ENCODE results near the gene FAM24B.

Gene FAM24B

DNA sequence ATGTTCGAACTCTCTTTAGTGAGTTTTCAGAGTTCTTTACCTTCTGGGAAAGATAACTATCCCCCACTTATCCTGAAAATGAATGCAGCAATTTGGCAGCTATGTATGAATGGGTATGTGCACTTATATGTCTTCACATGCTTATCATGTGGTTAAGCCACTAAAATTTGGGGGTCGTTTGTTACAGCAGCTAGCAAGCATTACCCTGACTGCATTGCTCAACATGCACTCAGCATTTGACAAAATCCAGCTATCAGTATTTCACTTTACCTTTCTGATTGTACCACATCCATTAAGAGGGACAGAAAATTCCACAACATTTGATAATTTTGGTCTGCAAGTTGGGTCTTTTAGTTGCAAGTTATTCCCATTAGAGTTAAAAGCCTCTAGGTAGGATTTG, 43.5 kb downstream of the FAM24B start:
- TF ChIP-seq, protein P1, sequence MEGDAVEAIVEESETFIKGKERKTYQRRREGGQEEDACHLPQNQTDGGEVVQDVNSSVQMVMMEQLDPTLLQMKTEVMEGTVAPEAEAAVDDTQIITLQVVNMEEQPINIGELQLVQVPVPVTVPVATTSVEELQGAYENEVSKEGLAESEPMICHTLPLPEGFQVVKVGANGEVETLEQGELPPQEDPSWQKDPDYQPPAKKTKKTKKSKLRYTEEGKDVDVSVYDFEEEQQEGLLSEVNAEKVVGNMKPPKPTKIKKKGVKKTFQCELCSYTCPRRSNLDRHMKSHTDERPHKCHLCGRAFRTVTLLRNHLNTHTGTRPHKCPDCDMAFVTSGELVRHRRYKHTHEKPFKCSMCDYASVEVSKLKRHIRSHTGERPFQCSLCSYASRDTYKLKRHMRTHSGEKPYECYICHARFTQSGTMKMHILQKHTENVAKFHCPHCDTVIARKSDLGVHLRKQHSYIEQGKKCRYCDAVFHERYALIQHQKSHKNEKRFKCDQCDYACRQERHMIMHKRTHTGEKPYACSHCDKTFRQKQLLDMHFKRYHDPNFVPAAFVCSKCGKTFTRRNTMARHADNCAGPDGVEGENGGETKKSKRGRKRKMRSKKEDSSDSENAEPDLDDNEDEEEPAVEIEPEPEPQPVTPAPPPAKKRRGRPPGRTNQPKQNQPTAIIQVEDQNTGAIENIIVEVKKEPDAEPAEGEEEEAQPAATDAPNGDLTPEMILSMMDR (IDR thresholded peaks at IDR 0.05), result no peak
- Histone ChIP-seq H3K4me3 (no peak overlapping the region), H3K27ac (no peak overlapping the region)
- DNase-seq (ENCODE audit: low spot score), result no peak

DNA sequence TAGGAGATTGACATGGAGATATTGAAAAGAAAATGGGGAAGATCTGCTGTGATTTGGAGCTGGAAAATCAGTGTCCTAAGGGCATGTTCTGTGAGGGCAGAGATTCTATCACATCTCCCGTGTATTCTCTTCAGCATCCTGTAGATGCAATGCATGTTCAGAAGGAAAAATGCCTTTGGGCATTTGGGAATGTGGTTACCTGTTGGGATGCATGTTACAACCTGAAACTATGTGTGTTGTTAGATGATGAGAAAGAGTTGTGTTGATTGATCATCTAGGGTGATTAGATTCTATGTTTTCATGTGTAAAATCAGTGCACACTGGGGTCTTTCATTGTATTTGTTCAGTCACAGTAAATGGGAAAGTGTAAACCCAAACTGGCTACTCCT, 48.4 kb downstream of the FAM24B start:
- Histone ChIP-seq H3K4me3 (no peak overlapping the region), H3K27ac (no peak overlapping the region)
- DNase-seq (ENCODE audit: low spot score), result no peak
- TF ChIP-seq, protein P1 (IDR thresholded peaks at IDR 0.05), result no peak

DNA sequence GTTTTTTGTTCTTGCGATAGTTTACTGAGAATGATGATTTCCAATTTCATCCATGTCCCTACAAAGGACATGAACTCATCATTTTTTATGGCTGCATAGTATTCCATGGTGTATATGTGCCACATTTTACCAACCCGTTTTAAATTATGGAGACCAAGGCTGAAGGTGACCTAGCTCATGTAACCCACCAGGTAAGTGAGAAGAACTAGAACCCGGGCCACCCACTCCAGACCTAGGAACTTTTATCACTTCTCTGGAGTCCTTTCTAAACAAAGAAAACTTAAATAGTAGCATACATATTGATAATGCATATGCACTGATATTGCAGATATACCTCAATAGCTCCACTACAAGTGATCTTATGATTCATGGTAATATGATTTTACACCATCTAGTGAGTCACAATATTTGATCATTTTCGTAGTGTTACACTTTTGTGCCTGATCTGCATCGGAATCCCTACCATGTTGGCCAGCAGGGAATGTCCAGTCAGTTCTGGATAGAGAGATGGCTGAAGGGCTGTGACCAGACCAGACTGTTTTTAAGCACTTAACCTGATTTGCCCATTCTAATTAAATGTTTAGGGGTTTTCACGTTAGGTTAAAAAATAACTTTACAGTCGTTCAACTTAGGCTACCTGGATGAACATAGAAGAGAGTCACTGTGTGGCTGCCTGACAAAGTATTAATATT, 49.0 kb downstream of the FAM24B start:
- no peak for DNase-seq (ENCODE audit: low spot score)
- no peak overlapping the region for H3K27ac ChIP-seq
- no peak overlapping the region for H3K4me3 ChIP-seq
- TF ChIP-seq, protein P1 (IDR thresholded peaks at IDR 0.05), result no peak

DNA sequence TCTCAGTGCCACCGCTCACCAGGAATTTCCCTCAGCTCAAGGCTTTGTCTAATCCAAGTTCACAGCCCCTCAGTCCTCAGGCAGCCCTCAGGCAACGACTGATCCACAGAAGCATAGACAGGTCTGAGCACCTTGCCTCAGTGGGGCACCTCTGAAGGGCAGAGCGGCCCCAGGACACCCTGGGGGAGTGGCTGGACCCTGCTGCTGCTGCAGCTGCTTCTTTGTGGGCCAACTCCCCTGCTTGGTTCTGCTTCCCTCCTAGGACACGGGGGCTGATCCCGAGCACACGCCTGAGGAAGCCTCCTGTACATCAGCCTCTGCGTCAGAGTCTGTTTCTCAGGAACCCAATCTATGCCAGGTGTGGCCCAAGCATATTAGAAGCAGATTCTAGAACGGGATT, 49.9 kb downstream of the FAM24B start:
- TF ChIP-seq, protein P1 (IDR thresholded peaks at IDR 0.05), result no peak
- Histone ChIP-seq H3K4me3 (no peak overlapping the region), H3K27ac (no peak overlapping the region)
- DNase-seq (ENCODE audit: low spot score), result no peak

DNA sequence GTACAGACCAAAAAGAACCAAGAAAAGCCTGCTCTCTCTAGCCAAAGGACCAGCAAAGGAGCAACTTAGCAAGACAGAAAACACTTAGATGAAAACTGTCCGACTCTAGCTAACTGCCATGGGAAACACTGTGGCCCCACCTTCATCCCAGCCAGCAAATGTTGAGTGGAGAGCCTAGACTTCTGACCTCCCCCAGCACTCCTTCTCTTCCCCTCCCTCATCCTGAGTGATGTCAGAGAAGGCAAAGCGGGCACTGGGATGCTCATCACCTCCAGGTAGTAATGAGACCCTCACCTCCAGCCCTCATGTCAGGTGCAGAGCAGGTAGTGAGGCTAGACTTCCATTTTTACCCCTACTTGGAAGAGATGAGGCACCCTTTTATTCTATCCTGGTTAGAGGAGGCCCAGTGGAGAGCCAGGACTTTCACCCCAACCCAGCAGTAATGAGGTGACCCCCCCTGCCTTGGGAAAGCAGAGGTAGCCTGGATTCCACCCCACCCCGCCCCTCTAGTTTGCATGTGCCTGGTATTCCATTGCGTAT, 50.6 kb downstream of the FAM24B start:
- DNase-seq (ENCODE audit: low spot score), result no peak
- TF ChIP-seq, protein P1 (IDR thresholded peaks at IDR 0.05), result no peak
- Histone ChIP-seq H3K27ac (no peak overlapping the region), H3K4me3 (no peak overlapping the region)

DNA sequence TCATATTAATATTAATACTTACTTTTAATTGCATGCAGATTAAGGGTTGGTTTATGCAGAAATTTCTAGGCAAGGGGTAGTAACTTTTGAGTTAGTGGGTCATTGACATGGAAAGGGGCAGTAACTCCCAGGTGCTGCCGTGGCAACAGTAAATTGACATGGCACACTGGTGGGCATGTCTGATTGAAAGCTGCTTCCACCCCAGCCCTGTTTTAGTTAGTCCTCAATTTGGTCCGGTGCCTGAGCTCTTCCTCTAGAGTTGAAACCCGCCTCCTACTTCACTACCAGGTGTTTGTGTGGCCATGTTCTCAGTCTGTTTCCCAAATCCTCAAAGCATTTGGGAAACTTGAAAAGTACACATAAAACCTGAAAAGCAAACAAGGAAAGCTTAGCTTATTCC, 52.1 kb downstream of the FAM24B start:
- TF ChIP-seq, protein P1 (IDR thresholded peaks at IDR 0.05), result no peak
- no peak overlapping the region for H3K27ac ChIP-seq
- no peak for DNase-seq (ENCODE audit: low spot score)
- H3K4me3 ChIP-seq, result no peak overlapping the region
